T-helper 17 cell (primary cell): ENCODE data around the gene PTPRN2. TPM values are rescaled to one million over a fixed set of nuclear protein-coding genes. Genes with fewer than 3 reads are reported as not detected.

Experiments
- ATAC-seq: fragments of 150-1000 bp; cut with Tn5 transposase; 2 replicates; pipeline ENCODE4 v1.10.0; 2021; ENCODE audit warnings: mild to moderate bottlenecking, moderate library complexity
- DNase-seq, 3 donors: peaks; one replicate each; pipeline versions ENCODE4 v3.0.0 to v3.0.0-alpha.2; 2020 to 2021
- H3K9me3 ChIP-seq: one replicate; pipeline ENCODE4 v1.7.0; 2013; ENCODE audit warnings: low read length, mild to moderate bottlenecking; ENCODE audit not compliant: control insufficient read depth, poor library complexity, severe bottlenecking
- H3K27ac Mint-ChIP-seq: one replicate; pipeline ENCODE4 v1.8.0; 2022; ENCODE audit warnings: mild to moderate bottlenecking, moderate library complexity, mixed read lengths
- H3K27me3 Mint-ChIP-seq: one replicate; pipeline ENCODE4 v1.8.0; 2022; ENCODE audit warnings: mixed read lengths
- H3K36me3 Mint-ChIP-seq: one replicate; pipeline ENCODE4 v1.8.0; 2022; ENCODE audit warnings: low read depth, mixed read lengths
- H3K4me1 Mint-ChIP-seq: one replicate; pipeline ENCODE4 v1.8.0; 2022; ENCODE audit warnings: mild to moderate bottlenecking, mixed read lengths
- H3K4me3 Mint-ChIP-seq: one replicate; pipeline ENCODE4 v1.8.0; 2022; ENCODE audit warnings: mild to moderate bottlenecking, moderate library complexity, mixed read lengths
- total RNA-seq, 4 donors: library from RNA in 2 of 4; stranded (reverse) in 2 of 4; gene quantifications; one replicate each; pipeline ENCODE4 v1.2.3 and lab custom pipeline; 2022 to 2026

Gene PTPRN2
- total RNA-seq, 2 donors from 2014 or later, result 0.42 to 0.57 TPM

- DNase-seq, result no peak
- ATAC-seq, result no peak
- H3K4me3 Mint-ChIP-seq, result no peak overlapping the region
- no peaks in the 10 kb centered on the region for H3K4me1 Mint-ChIP-seq
- no peaks in the 10 kb centered on the region for H3K36me3 Mint-ChIP-seq
- H3K27ac Mint-ChIP-seq, result no peak overlapping the region
- no peaks in the 10 kb centered on the region for H3K27me3 Mint-ChIP-seq
- no peaks in the 10 kb centered on the region for H3K9me3 ChIP-seq
These were observed 936.8 kb downstream of the PTPRN2 start for GRCh38 chr7:157650801-157651200.

DNA sequence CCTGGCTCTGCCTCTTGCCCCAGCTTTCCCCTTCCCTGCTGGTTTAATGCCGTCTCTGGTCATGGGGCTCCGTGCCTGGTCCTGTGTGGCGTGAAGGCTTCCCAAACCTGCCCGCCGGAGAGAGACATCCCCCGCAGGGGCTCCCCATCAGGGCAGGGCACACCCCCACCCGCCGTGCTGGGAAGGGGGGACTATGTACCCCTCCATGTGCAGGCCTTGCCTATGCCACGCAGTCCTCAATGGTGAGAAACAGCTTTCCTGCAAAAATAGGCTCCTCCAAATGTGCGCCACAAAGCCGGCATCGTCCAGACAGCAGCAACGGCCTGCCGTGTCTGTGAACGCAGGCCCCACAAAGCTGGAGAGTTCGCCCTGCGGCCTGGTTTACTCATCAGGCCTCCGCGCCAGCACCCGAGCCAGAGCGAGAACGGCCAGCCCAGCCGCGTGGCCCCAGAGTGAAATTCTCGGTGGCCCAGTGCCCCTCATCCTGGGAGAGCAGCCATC lies 937.4 kb downstream of the PTPRN2 start:
- H3K27ac Mint-ChIP-seq, result no peak overlapping the region
- no peak for DNase-seq
- H3K9me3 ChIP-seq, result no peaks in the 10 kb centered on the region
- H3K27me3 Mint-ChIP-seq, result no peaks in the 10 kb centered on the region
- H3K4me3 Mint-ChIP-seq, result no peak overlapping the region
- no peaks in the 10 kb centered on the region for H3K36me3 Mint-ChIP-seq
- ATAC-seq, result no peak
- H3K4me1 Mint-ChIP-seq, result no peaks in the 10 kb centered on the region

DNA sequence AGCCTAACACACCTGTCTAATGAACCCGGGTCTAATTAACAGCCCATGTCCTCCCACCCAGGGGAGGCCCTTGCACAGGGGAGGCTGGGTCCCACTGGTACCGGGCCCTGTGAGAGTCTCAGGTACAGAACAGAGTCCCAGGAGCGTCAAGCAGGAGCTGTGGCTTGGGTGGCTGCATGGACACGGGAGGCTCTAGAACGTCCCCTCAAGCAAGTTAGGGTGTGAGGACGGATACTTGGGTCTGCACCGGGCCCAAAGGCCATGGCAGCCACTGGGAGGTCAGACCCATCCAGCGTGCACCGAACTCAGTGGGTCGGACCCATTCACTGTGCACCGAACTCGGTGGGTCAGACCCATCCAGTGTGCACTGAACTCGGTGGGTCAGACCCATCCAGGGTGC lies 941.1 kb downstream of the PTPRN2 start:
- Mint-ChIP-seq H3K4me1 (no peaks in the 10 kb centered on the region), H3K27ac (no peak overlapping the region), H3K27me3 (no peaks in the 10 kb centered on the region), H3K4me3 (no peak overlapping the region), H3K36me3 (peaks cover 2% of the 10 kb centered on the region)
- ATAC-seq, result no peak
- H3K9me3 ChIP-seq, result no peaks in the 10 kb centered on the region
- no peak for DNase-seq

- Mint-ChIP-seq H3K4me1 (no peaks in the 10 kb centered on the region), H3K4me3 (no peak overlapping the region), H3K27ac (no peak overlapping the region), H3K36me3 (peaks cover 2% of the 10 kb centered on the region), H3K27me3 (no peaks in the 10 kb centered on the region)
- ATAC-seq (no peak), DNase-seq (no peak)
- no peaks in the 10 kb centered on the region for H3K9me3 ChIP-seq
These were observed 942.1 kb downstream of the PTPRN2 start for GRCh38 chr7:157645539-157645938.

DNA sequence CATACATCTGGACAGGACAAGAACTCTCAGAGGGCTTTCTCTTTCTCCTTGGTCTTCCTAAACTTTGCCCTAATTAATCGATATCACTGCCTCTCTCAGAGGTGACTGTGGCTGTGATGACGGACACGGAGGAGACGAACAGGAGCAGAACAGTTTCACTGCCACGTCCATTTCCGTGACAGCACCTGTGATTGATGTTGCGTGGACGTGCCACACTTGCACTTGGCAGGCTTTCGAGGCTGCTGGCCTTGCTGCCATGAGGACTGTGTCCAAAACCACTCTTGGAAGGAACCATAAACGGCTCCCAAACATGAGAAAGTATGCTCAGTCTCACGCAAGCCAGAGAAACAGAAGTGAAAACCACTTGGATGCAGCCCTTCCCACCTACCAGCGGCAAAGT lies 942.7 kb downstream of the PTPRN2 start:
- H3K9me3 ChIP-seq, result peaks cover 3% of the 10 kb centered on the region
- DNase-seq, result no peak
- Mint-ChIP-seq H3K36me3 (peaks cover 2% of the 10 kb centered on the region), H3K27ac (no peak overlapping the region), H3K4me1 (no peaks in the 10 kb centered on the region), H3K27me3 (no peaks in the 10 kb centered on the region), H3K4me3 (no peak overlapping the region)
- no peak for ATAC-seq

DNA sequence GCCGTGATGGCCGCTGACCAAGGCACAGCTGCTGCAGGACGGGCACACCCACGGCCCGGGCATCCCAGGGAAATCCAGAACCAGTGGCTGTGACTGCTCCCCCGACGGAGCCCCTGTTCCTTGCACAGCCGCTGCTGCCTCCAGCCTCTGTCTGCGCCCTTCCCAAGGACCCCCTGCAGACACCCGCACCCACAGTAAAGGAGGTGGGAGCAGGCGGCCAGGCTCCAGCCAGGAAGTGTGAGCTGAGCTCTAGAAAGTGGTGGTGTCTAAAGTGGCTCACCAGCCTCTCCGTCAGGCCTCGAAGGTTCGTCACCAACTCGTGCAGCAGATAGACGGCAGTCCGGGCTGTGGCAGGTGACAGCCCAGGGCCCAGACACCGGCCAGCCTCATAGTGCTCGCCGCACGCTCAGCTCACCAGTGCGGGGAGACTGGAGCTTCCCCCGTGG lies 944.1 kb downstream of the PTPRN2 start:
- H3K9me3 ChIP-seq, result peaks cover 3% of the 10 kb centered on the region
- Mint-ChIP-seq H3K4me1 (no peaks in the 10 kb centered on the region), H3K36me3 (peaks cover 2% of the 10 kb centered on the region), H3K4me3 (no peak overlapping the region), H3K27me3 (no peaks in the 10 kb centered on the region), H3K27ac (no peak overlapping the region)
- DNase-seq (no peak), ATAC-seq (no peak)

DNA sequence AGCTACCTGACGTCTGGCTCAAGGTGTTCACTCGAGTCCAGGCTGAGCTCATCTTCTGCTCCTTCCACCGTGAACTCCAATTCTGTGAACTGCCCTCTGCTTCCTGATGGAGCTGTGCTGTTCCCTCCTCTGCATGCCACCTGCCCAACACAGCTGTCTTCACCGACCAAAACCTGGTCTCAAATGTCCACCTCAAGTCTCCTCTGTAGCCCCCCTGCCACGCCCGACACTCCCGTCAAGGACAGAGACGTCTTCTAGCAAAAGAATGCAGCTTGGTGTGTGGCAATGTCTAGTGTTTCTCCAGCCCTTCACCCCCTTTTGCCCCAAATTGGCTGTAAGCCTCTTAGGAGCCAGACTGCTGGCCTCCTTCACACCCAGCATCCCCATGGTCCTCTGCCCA lies 945.8 kb downstream of the PTPRN2 start:
- H3K27ac Mint-ChIP-seq, result no peak overlapping the region
- no peaks in the 10 kb centered on the region for H3K4me1 Mint-ChIP-seq
- no peak overlapping the region for H3K4me3 Mint-ChIP-seq
- H3K36me3 Mint-ChIP-seq, result peaks cover 2% of the 10 kb centered on the region
- peaks cover 3% of the 10 kb centered on the region for H3K9me3 ChIP-seq
- no peaks in the 10 kb centered on the region for H3K27me3 Mint-ChIP-seq
- ATAC-seq (no peak), DNase-seq (no peak)

DNA sequence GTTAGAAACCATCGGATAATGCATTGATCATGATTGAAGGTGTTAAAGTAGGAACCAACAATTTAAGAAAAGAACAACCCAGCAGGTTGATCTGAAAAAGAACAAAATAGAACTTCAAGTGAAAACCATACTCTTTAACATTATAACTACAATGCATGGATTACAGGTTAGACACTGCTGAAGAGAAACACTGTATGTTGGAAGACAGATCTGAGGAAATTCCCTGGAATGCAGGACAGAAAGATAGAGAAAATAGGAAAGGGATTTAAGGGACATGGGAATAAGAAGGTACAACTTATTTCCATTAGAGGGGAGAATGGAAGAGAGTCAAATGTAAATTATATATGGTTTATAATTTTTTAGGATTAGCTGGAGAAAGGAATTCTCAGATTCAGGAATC lies 947.5 kb downstream of the PTPRN2 start:
- no peaks in the 10 kb centered on the region for H3K4me1 Mint-ChIP-seq
- ATAC-seq (no peak), DNase-seq (no peak)
- no peak overlapping the region for H3K27ac Mint-ChIP-seq
- H3K4me3 Mint-ChIP-seq, result no peak overlapping the region
- H3K36me3 Mint-ChIP-seq, result peaks cover 2% of the 10 kb centered on the region
- peaks cover 3% of the 10 kb centered on the region for H3K9me3 ChIP-seq
- peaks cover 12% of the 10 kb centered on the region for H3K27me3 Mint-ChIP-seq

- H3K4me3 Mint-ChIP-seq, result no peak overlapping the region
- peaks cover 3% of the 10 kb centered on the region for H3K9me3 ChIP-seq
- DNase-seq (no peak), ATAC-seq (no peak)
- peaks cover 2% of the 10 kb centered on the region for H3K36me3 Mint-ChIP-seq
- H3K27me3 Mint-ChIP-seq, result peaks cover 25% of the 10 kb centered on the region
- no peaks in the 10 kb centered on the region for H3K4me1 Mint-ChIP-seq
- no peak overlapping the region for H3K27ac Mint-ChIP-seq
These were observed 949.1 kb downstream of the PTPRN2 start for GRCh38 chr7:157638563-157638962.

DNA sequence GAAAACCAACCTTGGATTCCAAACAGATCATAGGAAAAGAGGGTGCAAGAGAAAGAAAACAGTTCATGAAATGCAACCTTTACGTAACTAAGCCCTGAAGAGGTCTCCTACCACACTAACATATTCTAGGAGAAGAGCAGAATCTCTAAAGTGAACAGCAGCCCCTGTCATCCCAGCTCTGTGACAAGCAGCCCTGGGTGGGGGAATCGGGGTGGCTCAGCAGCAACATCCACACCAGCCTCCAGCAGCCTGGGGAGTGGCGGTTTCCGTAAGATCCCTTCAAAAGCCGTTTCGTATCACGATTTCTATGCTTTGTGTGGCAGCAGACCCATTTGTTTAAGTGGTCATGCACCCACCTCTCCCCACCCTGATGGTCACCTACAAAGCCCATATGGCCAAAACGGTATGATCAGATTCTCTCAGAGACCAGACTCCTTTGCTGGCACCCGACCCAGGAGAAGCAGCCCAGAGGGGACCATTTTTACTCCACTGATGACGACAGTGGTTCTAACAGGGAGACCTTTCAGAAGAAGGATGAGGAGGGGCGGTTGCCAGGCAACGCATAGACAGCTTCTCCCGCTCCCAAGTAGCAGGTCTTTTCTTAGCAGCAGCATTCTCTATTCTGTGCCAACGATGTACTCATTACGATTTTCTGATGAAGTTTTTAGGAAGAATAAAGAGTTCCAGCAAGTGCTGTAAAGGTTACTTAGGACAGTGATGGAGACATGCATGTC lies 950.2 kb downstream of the PTPRN2 start:
- no peak overlapping the region for H3K27ac Mint-ChIP-seq
- no peak overlapping the region for H3K4me3 Mint-ChIP-seq
- no peak for DNase-seq
- peaks cover 31% of the 10 kb centered on the region for H3K27me3 Mint-ChIP-seq
- peaks cover 2% of the 10 kb centered on the region for H3K36me3 Mint-ChIP-seq
- peaks cover 3% of the 10 kb centered on the region for H3K9me3 ChIP-seq
- no peak for ATAC-seq
- H3K4me1 Mint-ChIP-seq, result no peaks in the 10 kb centered on the region

- no peak for ATAC-seq
- Mint-ChIP-seq H3K27ac (no peak overlapping the region), H3K4me3 (no peak overlapping the region), H3K4me1 (no peaks in the 10 kb centered on the region), H3K27me3 (peaks cover 38% of the 10 kb centered on the region), H3K36me3 (no peaks in the 10 kb centered on the region)
- peaks cover 3% of the 10 kb centered on the region for H3K9me3 ChIP-seq
- DNase-seq, result no peak
These were observed 952.0 kb downstream of the PTPRN2 start for GRCh38 chr7:157635669-157636068.

DNA sequence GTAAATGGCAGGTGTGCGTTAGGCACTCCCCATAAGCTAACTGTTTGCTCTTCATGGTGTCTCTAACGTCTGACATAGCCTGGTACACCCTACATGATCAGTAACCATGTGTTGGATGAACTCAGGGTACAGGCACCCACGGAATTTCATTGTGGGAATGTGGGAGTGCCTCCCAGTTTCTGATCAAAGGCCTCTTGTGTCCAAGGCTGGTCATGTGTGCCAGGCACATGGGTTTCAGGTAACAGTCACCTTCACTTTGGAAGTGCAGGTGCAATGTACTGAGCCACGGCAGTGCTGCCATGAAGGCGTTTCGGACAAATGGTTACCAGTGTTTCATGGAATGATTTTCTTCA lies 952.5 kb downstream of the PTPRN2 start:
- DNase-seq (no peak), ATAC-seq (no peak)
- Mint-ChIP-seq H3K36me3 (no peaks in the 10 kb centered on the region), H3K27ac (no peak overlapping the region), H3K4me1 (no peaks in the 10 kb centered on the region), H3K4me3 (no peak overlapping the region), H3K27me3 (peaks cover 38% of the 10 kb centered on the region)
- no peaks in the 10 kb centered on the region for H3K9me3 ChIP-seq

GRCh38 chr7:157634401-157635147 lies 953.0 kb downstream of the PTPRN2 start:
- Mint-ChIP-seq H3K4me3 (no peak overlapping the region), H3K4me1 (no peaks in the 10 kb centered on the region), H3K36me3 (no peaks in the 10 kb centered on the region), H3K27ac (no peak overlapping the region), H3K27me3 (peaks cover 38% of the 10 kb centered on the region)
- no peak for DNase-seq
- H3K9me3 ChIP-seq, result no peaks in the 10 kb centered on the region
- ATAC-seq, result no peak
